IPS-20b (cell line): ENCODE results near the gene BCL11A.

Source experiments
- H3K27ac ChIP-seq: one replicate; pipeline ENCODE4 v1.5.1; 2013; ENCODE audit warnings: low read length
- H3K27me3 ChIP-seq: 2 replicates; pipeline ENCODE4 v1.6.1; 2013; ENCODE audit warnings: mild to moderate bottlenecking, low read length, inconsistent platforms; ENCODE audit not compliant: insufficient read depth
- H3K36me3 ChIP-seq: 2 replicates; pipeline ENCODE4 v1.6.1; 2013; ENCODE audit warnings: low read depth, mild to moderate bottlenecking, inconsistent platforms, low read length, moderate library complexity; ENCODE audit not compliant: insufficient read depth
- H3K4me1 ChIP-seq: 2 replicates; pipeline ENCODE4 v1.6.1; 2013; ENCODE audit warnings: mild to moderate bottlenecking, control low read depth, inconsistent platforms, low read length, moderate library complexity; ENCODE audit not compliant: insufficient read depth
- H3K4me3 ChIP-seq: 2 replicates; pipeline ENCODE4 v1.5.1; 2013; ENCODE audit warnings: mild to moderate bottlenecking, low read length, inconsistent platforms
- H3K9ac ChIP-seq: 2 replicates; pipeline ENCODE4 v1.6.1; 2013; ENCODE audit warnings: low read depth, mild to moderate bottlenecking, inconsistent platforms, low read length, moderate library complexity
- H3K9me3 ChIP-seq: 2 replicates; pipeline ENCODE4 v1.6.1; 2013; ENCODE audit warnings: mild to moderate bottlenecking, low read depth, low read length, inconsistent platforms; ENCODE audit not compliant: insufficient read depth

BCL11A gene

GRCh38 chr2:60447943-60448342 lies 105.5 kb downstream of the BCL11A start:
- Histone ChIP-seq H3K9me3 (no peaks in the 10 kb centered on the region), H3K27me3 (no peaks in the 10 kb centered on the region), H3K4me3 (no peak overlapping the region), H3K36me3 (no peaks in the 10 kb centered on the region), H3K9ac (no peak overlapping the region), H3K4me1 (peaks cover 24% of the 10 kb centered on the region; the same call in 1 of the 2 replicates), H3K27ac (no peak overlapping the region)

DNA sequence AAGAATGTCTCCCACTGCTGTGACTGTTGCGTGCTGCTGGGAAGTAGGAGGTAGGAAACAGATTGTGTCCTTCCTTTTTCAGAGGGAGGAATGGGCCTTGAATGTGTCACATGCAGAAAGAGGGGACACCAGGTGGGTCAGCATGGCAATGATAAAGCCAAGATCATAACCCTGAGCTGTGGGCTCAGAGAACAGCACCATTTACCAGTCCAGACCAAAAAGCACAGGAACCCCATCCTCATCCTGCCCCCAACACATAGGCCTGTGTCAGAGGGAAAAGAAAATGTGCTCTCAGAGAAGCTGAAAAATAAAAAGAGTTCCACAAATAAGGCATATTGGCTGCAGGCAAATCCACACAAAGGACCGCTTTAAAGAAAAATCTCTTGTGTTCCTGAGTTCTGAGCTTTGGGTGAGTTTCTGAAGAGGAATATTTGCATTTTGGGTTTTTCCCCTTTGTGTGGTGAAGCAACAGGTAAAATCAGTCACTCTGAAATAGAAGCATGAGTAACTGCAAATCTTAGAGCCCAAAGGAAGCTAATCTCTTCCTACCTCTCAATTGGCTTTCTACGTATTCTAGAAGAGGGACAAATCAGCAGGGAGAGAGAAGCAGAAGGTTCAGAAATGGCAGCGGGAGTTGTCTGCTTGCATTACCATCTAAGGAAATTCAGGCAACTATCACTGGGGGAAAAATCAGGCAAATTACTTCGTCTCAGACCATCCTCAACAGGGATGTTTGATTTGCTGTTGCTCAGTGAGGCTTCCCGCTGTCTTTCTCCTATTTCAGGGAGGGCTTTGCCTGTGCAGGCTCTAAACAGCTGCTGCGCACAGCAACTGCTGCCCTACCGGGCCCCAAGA lies 106.8 kb downstream of the BCL11A start:
- Histone ChIP-seq H3K27me3 (no peaks in the 10 kb centered on the region), H3K27ac (no peak overlapping the region)

DNA sequence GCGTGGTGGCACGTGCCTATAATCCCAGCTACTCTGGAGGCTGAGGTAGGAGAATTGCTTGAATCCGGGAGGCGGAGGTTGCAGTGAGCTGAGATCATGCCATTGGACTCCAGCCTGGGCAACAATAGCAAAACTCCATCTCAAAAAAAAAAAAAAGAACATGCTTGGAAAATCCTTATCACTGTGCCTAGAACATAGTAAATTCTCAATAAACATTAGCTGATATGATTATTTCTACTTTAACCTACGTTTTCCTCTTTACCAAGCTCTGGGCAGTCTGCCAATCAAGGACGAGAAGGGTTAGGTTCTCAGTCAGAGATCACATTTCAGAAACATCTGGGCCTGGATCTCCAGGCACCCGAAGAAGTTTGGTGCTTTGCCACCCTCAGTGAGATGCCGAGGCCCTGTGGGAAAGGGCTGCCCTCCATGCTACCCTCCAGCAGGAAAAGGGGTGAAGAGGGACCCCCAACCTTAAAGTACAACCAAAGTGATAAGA lies 107.7 kb downstream of the BCL11A start:
- Histone ChIP-seq H3K4me1 (peaks cover 11% of the 10 kb centered on the region; the same call in 1 of the 2 replicates), H3K4me3 (no peak overlapping the region), H3K9ac (no peak overlapping the region), H3K27ac (no peak overlapping the region), H3K9me3 (no peaks in the 10 kb centered on the region), H3K36me3 (no peaks in the 10 kb centered on the region), H3K27me3 (no peaks in the 10 kb centered on the region)

More for the DNA sequence above, 106.8 kb downstream of the BCL11A start:
- 0 out of 2 replicates have a peak overlapping the region, but pooled peaks have one; percentile 5 for H3K9ac ChIP-seq
- H3K36me3 ChIP-seq: no peaks in the 10 kb centered on the region
- H3K4me1 ChIP-seq: peaks cover 14% of the 10 kb centered on the region; the same call in 1 of the 2 replicates
- no peak overlapping the region for H3K4me3 ChIP-seq
- H3K9me3 ChIP-seq: no peaks in the 10 kb centered on the region

DNA sequence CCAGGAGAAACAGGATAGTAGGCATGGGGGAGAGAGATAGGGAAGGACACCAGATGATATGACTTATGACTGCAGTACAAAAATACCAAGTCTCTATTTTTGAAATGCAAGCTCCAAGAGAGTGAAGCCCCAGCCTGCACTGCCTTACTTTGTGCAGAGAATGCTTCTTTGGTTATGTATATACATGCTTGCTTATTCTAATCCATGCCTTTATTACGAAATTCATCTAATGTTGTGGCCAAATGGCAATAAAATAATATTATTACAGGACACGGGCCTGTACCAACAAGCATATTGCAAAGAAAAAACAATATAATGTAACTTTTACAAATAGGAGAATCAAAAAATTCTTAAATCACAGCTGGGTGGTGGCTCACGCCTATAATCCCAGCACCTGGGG lies 110.8 kb downstream of the BCL11A start:
- Histone ChIP-seq H3K27ac (no peak overlapping the region), H3K9me3 (no peaks in the 10 kb centered on the region), H3K4me1 (peaks cover 18% of the 10 kb centered on the region; the same call in 1 of the 2 replicates), H3K36me3 (no peaks in the 10 kb centered on the region), H3K9ac (no peak overlapping the region), H3K27me3 (no peaks in the 10 kb centered on the region), H3K4me3 (no peak overlapping the region)

DNA sequence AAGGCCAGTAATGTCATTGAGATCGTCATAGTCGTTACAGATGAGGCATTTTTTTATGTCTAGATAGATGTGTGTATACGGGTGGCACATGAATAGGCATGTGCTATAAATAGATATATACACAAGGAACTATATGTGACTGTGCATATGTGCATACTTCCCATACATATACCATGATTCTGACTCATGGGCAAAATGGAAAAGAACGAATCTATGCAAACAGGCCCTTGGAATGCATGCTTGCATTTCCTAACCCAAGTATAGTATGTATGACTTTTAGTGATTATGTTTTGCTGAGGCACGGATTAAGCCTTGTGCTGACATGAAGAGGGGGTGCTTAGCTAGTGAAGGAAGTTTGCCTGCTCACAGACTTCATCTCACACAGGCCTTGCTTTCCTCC lies 111.7 kb downstream of the BCL11A start:
- Histone ChIP-seq H3K4me1 (peaks cover 21% of the 10 kb centered on the region; the same call in 1 of the 2 replicates), H3K27ac (no peak overlapping the region), H3K9ac (no peak overlapping the region), H3K27me3 (no peaks in the 10 kb centered on the region), H3K4me3 (no peak overlapping the region), H3K9me3 (no peaks in the 10 kb centered on the region), H3K36me3 (no peaks in the 10 kb centered on the region)

DNA sequence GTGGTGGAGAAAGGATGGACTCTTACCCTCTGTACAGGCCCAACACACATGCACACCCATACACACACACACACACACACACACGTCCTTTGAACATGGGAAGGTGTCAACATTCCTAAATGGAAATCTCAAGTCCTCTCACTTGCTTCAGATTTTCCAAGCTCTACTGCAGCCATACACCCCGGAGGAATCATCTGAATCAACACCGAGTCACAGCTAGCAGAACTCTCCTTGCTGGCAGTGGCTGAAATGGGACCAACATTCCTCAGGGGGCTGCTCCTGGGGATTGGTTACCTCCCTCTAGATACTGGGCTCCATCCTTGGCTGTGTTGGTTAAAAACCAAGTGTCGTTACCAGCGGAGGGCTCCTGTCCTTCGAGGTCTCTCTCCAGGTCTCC lies 112.7 kb downstream of the BCL11A start:
- Histone ChIP-seq H3K27me3 (no peaks in the 10 kb centered on the region), H3K27ac (no peak overlapping the region), H3K4me3 (no peak overlapping the region), H3K9me3 (no peaks in the 10 kb centered on the region), H3K9ac (no peak overlapping the region), H3K4me1 (peaks cover 15% of the 10 kb centered on the region; the same call in 1 of the 2 replicates), H3K36me3 (no peaks in the 10 kb centered on the region)

GRCh38 chr2:60440079-60440766 lies 113.2 kb downstream of the BCL11A start:
- no peaks in the 10 kb centered on the region for H3K9me3 ChIP-seq
- H3K27ac ChIP-seq: no peak overlapping the region
- H3K4me1 ChIP-seq: peaks cover 15% of the 10 kb centered on the region; the same call in 1 of the 2 replicates
- H3K4me3 ChIP-seq: no peak overlapping the region
- H3K27me3 ChIP-seq: no peaks in the 10 kb centered on the region
- no peaks in the 10 kb centered on the region for H3K36me3 ChIP-seq
- no peak overlapping the region for H3K9ac ChIP-seq

DNA sequence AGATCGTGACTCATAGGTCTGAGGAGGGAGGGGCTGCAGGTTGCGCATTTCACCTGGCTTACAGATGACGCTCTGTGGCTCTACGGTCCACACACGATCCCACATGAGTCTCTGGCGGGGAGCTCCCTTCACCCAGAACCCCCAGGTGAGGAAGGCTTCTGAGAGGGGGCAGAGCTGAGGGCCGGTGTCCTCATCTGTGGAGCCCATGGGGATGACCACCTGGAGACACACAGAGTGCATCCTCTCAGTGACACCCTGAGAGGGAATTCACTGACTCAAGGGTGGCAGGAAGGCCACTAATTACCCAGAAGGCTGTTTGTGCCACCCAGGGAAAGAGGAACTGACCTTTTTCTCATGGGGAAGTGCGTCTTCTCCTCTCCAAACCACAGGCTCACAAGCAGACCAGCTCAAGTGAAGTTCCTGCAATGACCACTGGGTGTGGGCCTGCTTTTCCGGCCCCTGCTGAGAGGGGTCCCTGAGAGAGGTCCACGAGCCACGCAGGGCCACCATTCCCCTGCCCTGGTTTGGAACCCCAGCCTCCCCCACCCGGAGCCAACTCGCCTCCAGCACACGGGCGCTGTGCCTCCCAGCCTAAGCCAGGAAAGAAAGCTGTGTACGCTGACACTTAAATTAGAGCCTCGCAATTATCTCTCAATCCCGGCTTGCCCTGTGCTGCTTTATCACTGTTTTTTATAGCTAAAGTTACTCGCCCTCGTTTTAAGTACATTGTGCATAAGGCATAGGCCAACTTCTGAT lies 114.1 kb downstream of the BCL11A start:
- no peak overlapping the region for H3K4me3 ChIP-seq
- H3K27me3 ChIP-seq: no peaks in the 10 kb centered on the region
- no peak overlapping the region for H3K27ac ChIP-seq
- no peaks in the 10 kb centered on the region for H3K36me3 ChIP-seq
- peaks cover 18% of the 10 kb centered on the region; the same call in 1 of the 2 replicates for H3K4me1 ChIP-seq
- H3K9ac ChIP-seq: no peak overlapping the region
- H3K9me3 ChIP-seq: no peaks in the 10 kb centered on the region

- no peak overlapping the region for H3K9ac ChIP-seq
Measured at GRCh38 chr2:60438653-60439052, 114.8 kb downstream of the BCL11A start.

DNA sequence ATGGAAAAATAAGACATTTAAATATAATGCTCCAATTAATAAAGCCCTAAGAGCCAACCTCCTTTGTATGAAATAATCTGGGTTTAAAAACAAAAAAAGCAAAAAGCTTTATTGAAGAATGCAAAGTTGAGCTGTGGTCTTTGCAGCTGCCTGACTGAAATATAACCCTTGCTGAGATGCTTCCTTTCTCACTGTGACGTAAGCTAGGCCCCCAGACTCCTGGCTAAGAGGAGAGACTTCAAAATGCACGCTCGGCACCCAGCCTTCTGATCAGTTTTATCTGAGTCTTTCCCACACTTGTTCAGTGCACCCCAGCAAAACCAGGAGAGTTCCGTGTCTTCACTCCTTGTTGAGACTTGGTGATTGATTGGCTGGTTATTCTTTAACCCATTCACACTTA lies 115.3 kb downstream of the BCL11A start:
- no peak overlapping the region for H3K4me3 ChIP-seq
- H3K36me3 ChIP-seq: no peaks in the 10 kb centered on the region
- no peaks in the 10 kb centered on the region for H3K9me3 ChIP-seq
- no peak overlapping the region for H3K27ac ChIP-seq
- no peak overlapping the region for H3K9ac ChIP-seq
- H3K27me3 ChIP-seq: no peaks in the 10 kb centered on the region
- H3K4me1 ChIP-seq: peaks cover 16% of the 10 kb centered on the region; the same call in 1 of the 2 replicates

More at GRCh38 chr2:60438653-60439052, 114.8 kb downstream of the BCL11A start:
- Histone ChIP-seq H3K27me3 (no peaks in the 10 kb centered on the region), H3K4me3 (no peak overlapping the region), H3K4me1 (peaks cover 19% of the 10 kb centered on the region; the same call in 1 of the 2 replicates), H3K36me3 (no peaks in the 10 kb centered on the region), H3K9me3 (no peaks in the 10 kb centered on the region), H3K27ac (no peak overlapping the region)

GRCh38 chr2:60437080-60437696 lies 116.3 kb downstream of the BCL11A start:
- Histone ChIP-seq H3K4me3 (no peak overlapping the region), H3K36me3 (no peaks in the 10 kb centered on the region), H3K27ac (no peak overlapping the region), H3K27me3 (no peaks in the 10 kb centered on the region), H3K9me3 (no peaks in the 10 kb centered on the region), H3K4me1 (peaks cover 15% of the 10 kb centered on the region; the same call in 1 of the 2 replicates), H3K9ac (no peak overlapping the region)
